VCaP (cell line): ENCODE measurements around the gene ZNF771.

Experiments used
- H3K27ac ChIP-seq: fragments of 450-650 bp; 2 replicates; pipeline ENCODE4 v1.5.1; 2017
- CTCF ChIP-seq: fragments of 450-650 bp; conservative IDR thresholded peaks from 2 replicates; pipeline ENCODE4 v1.5.1; 2017; ENCODE audit warnings: mild to moderate bottlenecking, moderate library complexity

ZNF771 gene

GRCh38 chr16:30397056-30397455 lies 10.3 kb upstream of the ZNF771 start:
- H3K27ac ChIP-seq = peak overlapping the region; percentile 77
- no peak for TF ChIP-seq CTCF

GRCh38 chr16:30397776-30398660 lies 9.4 kb upstream of the ZNF771 start:
- no peak overlapping the region; the same call in 1 of the 2 replicates for H3K27ac ChIP-seq
- TF ChIP-seq CTCF = no peak

GRCh38 chr16:30398661-30399434 lies 8.6 kb upstream of the ZNF771 start:
- no peak for TF ChIP-seq CTCF
- no peak overlapping the region for H3K27ac ChIP-seq

GRCh38 chr16:30399435-30400186 lies 7.8 kb upstream of the ZNF771 start:
- no peak for TF ChIP-seq CTCF
- H3K27ac ChIP-seq = no peak overlapping the region

GRCh38 chr16:30401768-30402425 lies 5.5 kb upstream of the ZNF771 start:
- no peak overlapping the region for H3K27ac ChIP-seq
- no peak for TF ChIP-seq CTCF

- H3K27ac ChIP-seq = peak overlapping the region; percentile 69
- no peak for TF ChIP-seq CTCF
Observed at GRCh38 chr16:30406795-30407101, 658 bp upstream of the ZNF771 start.
